Measurements from ENCODE around the gene ACOXL.

The ACOXL gene

GRCh38 chr2:111140815-111141214 lies 408.4 kb downstream of the ACOXL start:
- DNase-seq (ENCODE audit: low read depth): no peak

GRCh38 chr2:111142101-111142500 lies 409.7 kb downstream of the ACOXL start:
- no peak for DNase-seq (ENCODE audit: low read depth)

DNA sequence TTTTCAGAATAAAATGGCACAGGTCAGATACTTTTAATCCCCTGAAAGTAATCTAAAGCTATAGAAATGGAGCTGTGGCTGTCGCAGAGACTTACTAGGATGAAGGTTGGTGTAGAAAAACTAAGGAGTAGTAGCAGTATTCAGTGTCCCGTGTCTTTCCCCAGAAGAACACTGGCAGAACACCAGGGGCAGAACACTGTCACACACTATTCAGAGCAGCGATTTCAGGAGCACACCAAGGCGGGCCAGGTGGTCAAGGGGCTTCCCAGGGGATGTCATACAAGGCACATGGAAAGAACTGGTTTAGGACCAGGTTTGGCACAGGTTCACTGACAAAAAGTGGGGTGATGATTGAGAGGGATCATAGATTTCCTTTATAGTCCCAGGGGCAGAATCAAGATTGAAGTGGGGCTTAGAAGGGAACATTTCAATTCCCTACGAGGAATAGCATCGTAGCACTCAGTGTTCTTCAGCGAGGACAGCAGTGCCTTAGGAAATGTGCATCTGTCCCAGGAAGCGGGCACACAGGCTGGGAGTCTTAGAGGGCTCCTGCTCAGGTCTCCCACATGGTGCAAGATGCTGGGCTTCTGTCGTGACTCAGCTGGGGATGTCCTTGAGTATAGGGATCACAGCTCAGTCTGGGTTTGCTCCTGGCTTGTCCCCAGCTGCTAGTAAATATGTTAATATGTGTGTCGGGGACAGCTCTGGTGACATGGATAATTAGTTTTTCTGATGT lies 410.9 kb downstream of the ACOXL start:
- no peak for DNase-seq (ENCODE audit: low read depth)

GRCh38 chr2:111143843-111144198 lies 411.4 kb downstream of the ACOXL start:
- DNase-seq (ENCODE audit: low read depth): no peak

GRCh38 chr2:111145103-111145760 lies 412.9 kb downstream of the ACOXL start:
- DNase-seq (ENCODE audit: low read depth): no peak

GRCh38 chr2:111145951-111146350 lies 413.6 kb downstream of the ACOXL start:
- no peak for DNase-seq (ENCODE audit: low read depth)

DNA sequence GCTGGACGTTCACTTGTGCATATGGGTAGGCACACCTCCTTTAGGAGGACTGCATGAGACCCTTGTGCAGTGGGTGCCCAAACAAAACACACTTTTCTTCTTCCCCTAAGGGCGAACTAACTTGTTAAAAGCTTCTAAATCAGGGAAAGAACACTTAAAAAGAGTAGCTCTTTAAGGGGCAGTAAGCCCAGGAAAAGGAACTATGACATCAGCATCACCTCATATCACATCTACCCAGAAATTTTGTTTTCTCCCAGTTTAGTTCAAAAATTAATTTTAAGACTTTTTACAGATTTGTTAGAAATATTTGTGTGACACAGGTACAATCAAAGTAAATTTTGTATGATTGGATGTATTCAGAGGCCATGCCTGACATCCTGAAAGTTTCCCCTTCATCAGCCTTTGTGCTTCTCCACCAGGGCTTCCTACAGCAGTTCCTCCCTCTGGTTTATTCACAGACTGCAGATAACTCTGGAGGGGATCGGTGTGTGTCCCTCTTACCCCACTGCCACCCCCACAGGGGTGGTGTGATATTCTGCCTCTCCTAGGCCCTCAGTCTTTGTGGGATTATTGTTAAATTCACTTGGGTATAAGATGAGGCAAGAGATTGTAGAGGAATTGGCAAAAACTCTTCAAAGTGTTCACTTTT lies 416.0 kb downstream of the ACOXL start:
- no peak for DNase-seq (ENCODE audit: low read depth)

GRCh38 chr2:111148925-111149324 lies 416.6 kb downstream of the ACOXL start:
- no peak for DNase-seq (ENCODE audit: low read depth)

DNA sequence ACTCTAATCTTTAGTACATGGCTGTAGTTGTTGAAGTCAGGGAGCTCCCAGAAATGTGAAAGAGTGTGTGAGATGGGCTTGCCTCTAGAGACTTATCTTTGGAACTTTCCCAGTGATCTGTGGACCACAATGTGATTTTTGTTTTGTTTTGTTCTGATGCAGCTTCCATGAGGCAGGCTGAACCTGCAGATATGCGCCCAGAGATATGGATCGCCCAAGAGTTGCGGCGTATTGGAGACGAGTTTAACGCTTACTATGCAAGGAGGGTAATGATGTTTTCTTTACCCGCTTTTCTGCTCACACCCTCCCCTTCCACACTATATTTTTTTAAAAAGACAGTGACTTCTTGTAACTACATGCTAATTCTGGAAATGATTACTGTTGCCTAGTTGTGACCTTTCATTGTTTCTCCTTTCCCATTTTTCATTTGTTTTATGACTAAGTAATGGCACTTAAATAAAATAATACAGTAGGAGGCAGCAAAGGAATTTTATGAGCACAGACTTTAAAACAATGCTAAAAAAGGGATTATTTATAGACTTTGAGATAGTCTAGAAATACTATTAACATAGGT lies 417.6 kb downstream of the ACOXL start:
- no peak for DNase-seq (ENCODE audit: low read depth)

DNA sequence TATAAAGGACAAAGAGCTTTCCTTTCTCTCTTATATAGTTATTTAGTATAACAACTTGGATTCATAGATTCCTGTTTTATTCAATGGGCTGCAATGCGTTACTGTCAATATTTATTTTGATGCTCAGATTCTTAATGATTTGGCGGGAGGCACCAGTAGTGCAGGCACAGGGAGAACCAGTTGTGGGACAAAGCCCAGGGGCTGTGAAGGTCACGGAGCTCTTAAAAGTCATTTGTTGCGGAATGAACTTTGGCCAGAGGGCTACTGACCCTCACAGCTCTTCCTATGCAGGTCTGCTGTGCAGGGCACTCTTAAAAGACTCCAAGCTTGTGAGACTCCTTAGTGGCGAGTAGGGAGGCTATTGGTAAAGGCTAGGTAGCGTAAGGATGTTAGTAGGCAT lies 422.4 kb downstream of the ACOXL start:
- DNase-seq (ENCODE audit: low read depth): no peak

GRCh38 chr2:111155610-111156009 lies 423.2 kb downstream of the ACOXL start:
- no peak for DNase-seq (ENCODE audit: low read depth)

GRCh38 chr2:111156529-111156928 lies 424.2 kb downstream of the ACOXL start:
- no peak for DNase-seq (ENCODE audit: low read depth)

DNA sequence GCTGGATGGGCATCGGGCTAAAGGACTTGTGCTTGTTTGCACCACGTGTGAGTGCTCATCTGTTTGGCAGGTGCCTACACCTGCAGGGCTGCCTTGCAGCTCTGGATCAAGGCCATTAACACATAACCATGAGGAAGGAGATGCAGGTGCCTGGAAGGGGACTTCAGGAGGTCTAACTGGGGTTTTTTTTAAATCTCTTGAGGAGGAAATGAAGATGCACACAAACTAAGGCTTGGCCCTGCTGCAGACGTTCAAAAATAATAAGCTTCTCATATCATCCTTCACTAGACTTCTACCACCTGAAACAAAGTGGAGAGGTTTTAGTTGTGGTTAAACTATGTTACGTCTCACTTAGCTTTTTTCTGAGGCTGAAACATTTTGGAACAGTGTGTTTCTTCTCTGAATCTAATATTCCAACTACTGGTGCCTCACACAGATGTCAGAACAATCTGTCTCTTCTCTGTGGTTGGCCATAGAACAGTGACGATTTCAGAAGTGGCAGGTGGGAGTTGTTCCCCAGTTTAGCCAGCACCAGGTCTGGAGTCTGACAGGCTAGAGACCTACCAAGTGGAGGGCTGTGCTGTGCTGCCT lies 424.8 kb downstream of the ACOXL start:
- no peak for DNase-seq (ENCODE audit: low read depth)

DNA sequence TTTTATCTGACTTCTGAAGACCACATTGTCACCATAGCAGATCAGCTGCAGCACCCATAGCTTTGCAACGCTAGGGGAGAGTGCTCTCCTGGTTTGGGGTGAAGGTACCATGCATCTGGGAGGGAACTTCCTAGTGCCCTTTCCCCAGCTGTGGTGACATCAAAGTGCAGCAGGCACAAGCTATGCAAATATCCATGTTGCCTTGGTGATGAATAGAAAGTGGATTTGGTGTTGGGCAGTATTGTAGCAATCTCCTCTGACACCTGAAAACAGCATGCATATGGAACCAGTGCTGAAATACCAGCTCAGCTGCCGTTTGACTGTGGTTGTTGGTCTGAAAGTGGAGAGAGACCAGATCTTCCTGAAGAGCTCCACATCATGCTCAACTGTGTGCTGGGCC lies 425.4 kb downstream of the ACOXL start:
- DNase-seq (ENCODE audit: low read depth): no peak

DNA sequence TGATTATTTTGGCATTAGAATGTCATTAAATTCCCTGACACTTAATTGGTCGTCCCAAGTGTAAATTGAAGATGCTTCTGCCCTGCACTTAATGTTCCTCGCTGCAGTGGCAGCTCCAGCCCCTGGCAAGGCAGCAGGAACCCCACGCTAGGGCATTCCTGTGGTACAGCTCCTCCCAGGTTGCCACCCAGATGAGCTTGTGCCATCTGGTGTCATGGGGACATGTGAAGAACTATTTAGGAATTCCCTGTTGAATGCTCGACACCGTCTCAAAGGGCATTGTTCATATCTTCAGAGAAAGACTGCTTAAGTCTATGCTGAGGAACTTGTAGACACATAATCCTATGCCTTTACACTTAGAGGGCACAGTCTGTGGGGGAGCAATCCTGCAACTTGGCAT lies 427.3 kb downstream of the ACOXL start:
- no peak for DNase-seq (ENCODE audit: low read depth)

DNA sequence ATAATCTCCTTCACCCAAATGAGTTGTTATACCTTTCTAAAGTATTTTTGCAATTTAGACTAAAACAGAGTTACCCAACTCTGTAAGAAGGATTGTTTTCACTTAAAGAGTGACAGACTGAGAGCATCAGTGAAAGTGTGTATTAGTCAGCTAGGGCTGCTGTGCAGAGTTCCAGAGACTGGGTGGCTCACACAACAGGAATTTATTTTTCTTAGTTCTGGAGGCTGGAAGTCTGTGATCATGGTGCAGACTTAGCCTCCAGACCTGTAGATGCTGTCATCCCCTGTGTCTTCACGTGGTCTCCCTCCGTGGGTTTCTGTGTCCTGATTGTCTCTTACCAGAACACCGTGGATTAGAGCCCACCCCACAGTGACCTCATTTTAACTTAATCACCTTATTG lies 428.4 kb downstream of the ACOXL start:
- no peak for DNase-seq (ENCODE audit: low read depth)

GRCh38 chr2:111161971-111162370 lies 429.6 kb downstream of the ACOXL start:
- DNase-seq (ENCODE audit: low read depth): no peak

DNA sequence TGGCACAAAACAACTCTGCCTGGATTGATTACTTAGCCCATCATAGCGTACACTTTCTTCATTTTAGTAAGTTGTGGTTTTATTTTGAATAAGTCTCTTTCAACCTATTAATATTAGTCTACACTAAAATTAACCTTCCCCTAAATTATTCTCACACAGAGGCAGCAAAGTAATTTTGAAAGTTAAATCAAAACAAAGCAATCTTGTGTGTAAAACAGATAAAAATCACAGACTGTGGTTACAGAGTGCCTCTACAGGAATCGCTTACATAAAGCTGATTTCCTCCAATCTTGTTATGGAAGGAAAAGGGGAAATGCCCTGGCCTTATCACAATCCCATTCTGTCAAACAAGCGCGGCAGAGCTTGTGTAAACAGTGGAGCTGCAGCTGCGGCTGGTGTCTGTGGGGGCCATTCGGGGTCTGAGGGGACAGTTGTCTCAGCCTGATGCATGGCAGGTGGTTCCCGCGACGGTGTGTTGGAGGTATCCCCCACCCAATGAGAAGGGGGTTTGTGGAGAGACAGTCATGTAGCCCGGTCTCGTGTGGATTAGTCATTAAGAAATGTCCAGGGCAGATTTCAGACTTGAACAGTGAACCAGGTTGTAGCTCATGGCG lies 430.5 kb downstream of the ACOXL start:
- peak; percentile 10 for DNase-seq (ENCODE audit: low read depth)

GRCh38 chr2:111164078-111164477 lies 431.7 kb downstream of the ACOXL start:
- DNase-seq (ENCODE audit: low read depth): no peak

GRCh38 chr2:111165084-111165483 lies 432.7 kb downstream of the ACOXL start:
- no peak for DNase-seq (ENCODE audit: low read depth)

DNA sequence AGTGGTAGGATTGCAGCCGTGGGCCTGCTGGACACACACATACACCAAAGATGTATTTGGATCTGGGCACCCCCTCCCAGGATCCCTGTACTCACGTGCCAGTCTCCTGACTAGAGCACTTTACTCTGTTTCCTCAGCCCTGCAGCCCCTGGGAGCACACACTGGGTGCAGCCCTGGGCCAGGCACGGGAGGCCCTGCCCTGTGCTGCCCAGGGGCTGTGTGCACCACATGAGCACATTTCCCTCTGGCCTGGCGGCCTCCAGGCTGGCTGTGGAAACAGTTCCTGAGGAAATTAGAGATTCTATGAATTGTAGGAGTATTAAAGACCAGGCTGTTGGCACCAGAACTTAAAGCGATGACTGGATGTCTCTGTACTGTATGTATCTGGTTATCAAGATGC lies 433.7 kb downstream of the ACOXL start:
- no peak for DNase-seq (ENCODE audit: low read depth)

Measured in activated T-cell treated with anti-CD3 and anti-CD28 coated beads for 48 hours (primary cell).